SK-N-SH treated with all-trans-retinoic acid at 6 μM for 48 hours (cell line): ENCODE measurements around the gene PIGS.

Experiments used
- ATAC-seq: fragments of 200-7000 bp; cut with Tn5 transposase; 3 replicates; pipeline ENCODE4 v1.9.1; 2020; ENCODE audit warnings: mild to moderate bottlenecking, moderate library complexity
- ARNTL ChIP-seq: fragments of 450-650 bp; formaldehyde crosslinking; IDR thresholded peaks from 2 replicates; pipeline ENCODE4 v1.5.0; 2020; ENCODE audit warnings: low read depth, mild to moderate bottlenecking, moderate library complexity, borderline replicate concordance
- BACH2 ChIP-seq: fragments of 250-450 bp; sonication (Bioruptor Pico); IDR thresholded peaks from 2 replicates; pipeline ENCODE4 v1.9.0; 2021; ENCODE audit warnings: mild to moderate bottlenecking, borderline replicate concordance
- CSDC2 ChIP-seq: fragments of 250-450 bp; sonication (Bioruptor Pico); IDR thresholded peaks from 2 replicates; pipeline ENCODE4 v1.5.0; 2020; ENCODE audit warnings: mild to moderate bottlenecking, moderate library complexity
- ESRRG ChIP-seq: fragments of 250-450 bp; sonication (Bioruptor Pico); IDR thresholded peaks from 2 replicates; pipeline ENCODE4 v1.6.1; 2021; ENCODE audit warnings: mild to moderate bottlenecking
- GLIS3 ChIP-seq: fragments of 250-450 bp; sonication (Bioruptor Pico); IDR thresholded peaks from 2 replicates; pipeline ENCODE4 v1.5.0; 2020; ENCODE audit warnings: mild to moderate bottlenecking, moderate library complexity
- ISL1 ChIP-seq: fragments of 250-450 bp; sonication (Bioruptor Pico); IDR thresholded peaks from 2 replicates; pipeline ENCODE4 v2.1.2; 2022; ENCODE audit warnings: mild to moderate bottlenecking, moderate library complexity
- OSR1 ChIP-seq: fragments of 250-450 bp; sonication (Bioruptor Pico); IDR thresholded peaks from 2 replicates; pipeline ENCODE4 v1.8.0; 2022; ENCODE audit warnings: moderate library complexity, mild to moderate bottlenecking, inconsistent platforms
- PPARA ChIP-seq: fragments of 250-450 bp; sonication (Bioruptor Pico); IDR thresholded peaks from 2 replicates; pipeline ENCODE4 v1.5.0; 2020; ENCODE audit warnings: mild to moderate bottlenecking, borderline replicate concordance
- RARB ChIP-seq: fragments of 250-450 bp; sonication (Bioruptor Pico); IDR thresholded peaks from 2 replicates; pipeline ENCODE4 v1.8.0; 2021; ENCODE audit warnings: mild to moderate bottlenecking, moderate library complexity
- SNAI2 ChIP-seq: fragments of 250-450 bp; sonication (Bioruptor Pico); IDR thresholded peaks from 2 replicates; pipeline ENCODE4 v1.5.0; 2020; ENCODE audit warnings: mild to moderate bottlenecking, moderate library complexity
- TOX ChIP-seq: fragments of 250-450 bp; sonication (Bioruptor Pico); IDR thresholded peaks from 2 replicates; pipeline ENCODE4 v1.8.0; 2021; ENCODE audit warnings: mild to moderate bottlenecking, moderate library complexity, borderline replicate concordance
- ZC3H10 ChIP-seq: fragments of 250-450 bp; sonication (Bioruptor Pico); IDR thresholded peaks from 2 replicates; pipeline ENCODE4 v1.5.1; 2021; ENCODE audit warnings: mild to moderate bottlenecking, moderate library complexity
- ZFP3 ChIP-seq: fragments of 250-450 bp; sonication (Bioruptor Pico); IDR thresholded peaks from 2 replicates; pipeline ENCODE4 v1.5.0; 2020; ENCODE audit warnings: mild to moderate bottlenecking, moderate library complexity
- ZFP30 ChIP-seq: fragments of 450-650 bp; formaldehyde crosslinking; IDR thresholded peaks from 2 replicates; pipeline ENCODE4 v1.5.0; 2022; ENCODE audit warnings: mild to moderate bottlenecking, moderate library complexity
- ZNF565 ChIP-seq: fragments of 450-650 bp; formaldehyde crosslinking; conservative IDR thresholded peaks from 2 replicates; pipeline ENCODE4 v1.5.0; 2020; ENCODE audit warnings: low read depth, mild to moderate bottlenecking, moderate library complexity
- ZNF70 ChIP-seq: fragments of 450-650 bp; formaldehyde crosslinking; IDR thresholded peaks from 2 replicates; pipeline ENCODE4 v1.5.0; 2020; ENCODE audit warnings: mild to moderate bottlenecking, moderate library complexity
- ZNF8 ChIP-seq: fragments of 450-650 bp; formaldehyde crosslinking; IDR thresholded peaks from 2 replicates; pipeline ENCODE4 v1.5.0; 2020; ENCODE audit warnings: mild to moderate bottlenecking, moderate library complexity
- TF ChIP-seq, protein P1 (sequence below): fragments of 250-450 bp; sonication (Bioruptor Pico); IDR thresholded peaks from 2 replicates; pipeline ENCODE4 v1.8.0; 2021; ENCODE audit warnings: low read depth, mild to moderate bottlenecking, moderate library complexity, borderline replicate concordance
- TF ChIP-seq, protein P2 (sequence below): fragments of 250-450 bp; sonication (Bioruptor Pico); IDR thresholded peaks from 2 replicates; pipeline ENCODE4 v1.5.1; 2020; ENCODE audit warnings: low read depth, mild to moderate bottlenecking, moderate library complexity
- TF ChIP-seq, protein P3 (sequence below): fragments of 250-450 bp; sonication (Bioruptor Pico); IDR thresholded peaks from 2 replicates; pipeline ENCODE4 v1.5.1; 2021; ENCODE audit warnings: mild to moderate bottlenecking, moderate library complexity
- TF ChIP-seq, protein P4 (sequence below): fragments of 250-450 bp; sonication (Bioruptor Pico); IDR thresholded peaks from 2 replicates; pipeline ENCODE4 v1.5.0; 2020; ENCODE audit warnings: mild to moderate bottlenecking, moderate library complexity

The PIGS gene

DNA sequence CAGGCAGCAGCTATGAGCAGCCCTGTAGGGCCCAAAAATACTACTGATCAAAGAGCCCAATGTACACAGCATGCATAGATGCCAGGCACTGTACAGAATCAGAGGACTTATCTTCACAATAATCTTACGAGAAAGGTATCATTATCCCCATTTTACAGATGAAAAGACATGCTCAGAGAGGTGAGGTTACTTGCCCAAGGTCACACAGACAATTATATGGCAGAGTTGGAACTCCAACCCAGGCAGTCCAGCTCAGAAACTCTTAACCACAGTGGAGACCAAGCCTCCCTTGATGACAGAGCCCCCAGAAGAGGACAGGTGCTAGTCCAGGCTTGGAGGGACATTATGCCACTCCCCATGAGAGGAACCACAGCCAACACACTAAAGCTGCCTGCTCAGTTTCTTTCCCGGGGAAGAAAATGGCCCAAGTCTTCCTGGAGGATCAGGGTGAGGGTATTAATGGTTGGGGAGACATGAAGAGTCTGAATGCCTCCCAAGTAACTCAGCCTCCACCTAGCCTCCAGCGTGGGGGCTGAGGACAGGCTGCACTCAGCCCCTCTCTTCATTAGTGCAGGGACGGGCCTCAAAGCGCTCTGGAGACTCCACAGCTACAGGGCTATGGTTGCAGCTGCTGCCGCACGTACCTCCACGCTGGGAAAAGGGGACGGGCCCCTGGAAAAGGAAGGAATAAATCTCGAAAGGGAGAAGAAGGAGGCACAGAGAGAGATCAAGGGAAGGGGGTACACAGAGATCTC, 19.7 kb downstream of the PIGS start:
- TF ChIP-seq PPARA (CRISPR knock-in tag) (no peak), OSR1 (CRISPR knock-in tag) (no peak), ZC3H10 (CRISPR knock-in tag) (no peak), GLIS3 (no peak), ARNTL (CRISPR knock-in tag) (no peak), ISL1 (CRISPR knock-in tag) (no peak), ZNF565 (CRISPR knock-in tag) (no peak), ZNF8 (CRISPR knock-in tag) (no peak), ZFP3 (CRISPR knock-in tag) (no peak), SNAI2 (CRISPR knock-in tag) (no peak), ZNF70 (CRISPR knock-in tag) (no peak), CSDC2 (CRISPR knock-in tag) (no peak), RARB (CRISPR knock-in tag) (no peak), BACH2 (no peak), ZFP30 (CRISPR knock-in tag) (no peak), TOX (CRISPR knock-in tag) (no peak)
- TF ChIP-seq, protein P1, sequence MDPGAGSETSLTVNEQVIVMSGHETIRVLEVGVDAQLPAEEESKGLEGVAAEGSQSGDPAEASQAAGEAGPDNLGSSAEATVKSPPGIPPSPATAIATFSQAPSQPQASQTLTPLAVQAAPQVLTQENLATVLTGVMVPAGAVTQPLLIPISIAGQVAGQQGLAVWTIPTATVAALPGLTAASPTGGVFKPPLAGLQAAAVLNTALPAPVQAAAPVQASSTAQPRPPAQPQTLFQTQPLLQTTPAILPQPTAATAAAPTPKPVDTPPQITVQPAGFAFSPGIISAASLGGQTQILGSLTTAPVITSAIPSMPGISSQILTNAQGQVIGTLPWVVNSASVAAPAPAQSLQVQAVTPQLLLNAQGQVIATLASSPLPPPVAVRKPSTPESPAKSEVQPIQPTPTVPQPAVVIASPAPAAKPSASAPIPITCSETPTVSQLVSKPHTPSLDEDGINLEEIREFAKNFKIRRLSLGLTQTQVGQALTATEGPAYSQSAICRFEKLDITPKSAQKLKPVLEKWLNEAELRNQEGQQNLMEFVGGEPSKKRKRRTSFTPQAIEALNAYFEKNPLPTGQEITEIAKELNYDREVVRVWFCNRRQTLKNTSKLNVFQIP (CRISPR knock-in tag), result no peak
- TF ChIP-seq, protein P2, sequence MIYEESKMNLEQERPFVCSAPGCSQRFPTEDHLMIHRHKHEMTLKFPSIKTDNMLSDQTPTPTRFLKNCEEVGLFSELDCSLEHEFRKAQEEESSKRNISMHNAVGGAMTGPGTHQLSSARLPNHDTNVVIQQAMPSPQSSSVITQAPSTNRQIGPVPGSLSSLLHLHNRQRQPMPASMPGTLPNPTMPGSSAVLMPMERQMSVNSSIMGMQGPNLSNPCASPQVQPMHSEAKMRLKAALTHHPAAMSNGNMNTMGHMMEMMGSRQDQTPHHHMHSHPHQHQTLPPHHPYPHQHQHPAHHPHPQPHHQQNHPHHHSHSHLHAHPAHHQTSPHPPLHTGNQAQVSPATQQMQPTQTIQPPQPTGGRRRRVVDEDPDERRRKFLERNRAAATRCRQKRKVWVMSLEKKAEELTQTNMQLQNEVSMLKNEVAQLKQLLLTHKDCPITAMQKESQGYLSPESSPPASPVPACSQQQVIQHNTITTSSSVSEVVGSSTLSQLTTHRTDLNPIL (CRISPR knock-in tag), result no peak
- TF ChIP-seq, protein P3, sequence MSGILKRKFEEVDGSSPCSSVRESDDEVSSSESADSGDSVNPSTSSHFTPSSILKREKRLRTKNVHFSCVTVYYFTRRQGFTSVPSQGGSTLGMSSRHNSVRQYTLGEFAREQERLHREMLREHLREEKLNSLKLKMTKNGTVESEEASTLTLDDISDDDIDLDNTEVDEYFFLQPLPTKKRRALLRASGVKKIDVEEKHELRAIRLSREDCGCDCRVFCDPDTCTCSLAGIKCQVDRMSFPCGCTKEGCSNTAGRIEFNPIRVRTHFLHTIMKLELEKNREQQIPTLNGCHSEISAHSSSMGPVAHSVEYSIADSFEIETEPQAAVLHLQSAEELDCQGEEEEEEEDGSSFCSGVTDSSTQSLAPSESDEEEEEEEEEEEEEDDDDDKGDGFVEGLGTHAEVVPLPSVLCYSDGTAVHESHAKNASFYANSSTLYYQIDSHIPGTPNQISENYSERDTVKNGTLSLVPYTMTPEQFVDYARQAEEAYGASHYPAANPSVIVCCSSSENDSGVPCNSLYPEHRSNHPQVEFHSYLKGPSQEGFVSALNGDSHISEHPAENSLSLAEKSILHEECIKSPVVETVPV (CRISPR knock-in tag), result no peak
- TF ChIP-seq, protein P4, sequence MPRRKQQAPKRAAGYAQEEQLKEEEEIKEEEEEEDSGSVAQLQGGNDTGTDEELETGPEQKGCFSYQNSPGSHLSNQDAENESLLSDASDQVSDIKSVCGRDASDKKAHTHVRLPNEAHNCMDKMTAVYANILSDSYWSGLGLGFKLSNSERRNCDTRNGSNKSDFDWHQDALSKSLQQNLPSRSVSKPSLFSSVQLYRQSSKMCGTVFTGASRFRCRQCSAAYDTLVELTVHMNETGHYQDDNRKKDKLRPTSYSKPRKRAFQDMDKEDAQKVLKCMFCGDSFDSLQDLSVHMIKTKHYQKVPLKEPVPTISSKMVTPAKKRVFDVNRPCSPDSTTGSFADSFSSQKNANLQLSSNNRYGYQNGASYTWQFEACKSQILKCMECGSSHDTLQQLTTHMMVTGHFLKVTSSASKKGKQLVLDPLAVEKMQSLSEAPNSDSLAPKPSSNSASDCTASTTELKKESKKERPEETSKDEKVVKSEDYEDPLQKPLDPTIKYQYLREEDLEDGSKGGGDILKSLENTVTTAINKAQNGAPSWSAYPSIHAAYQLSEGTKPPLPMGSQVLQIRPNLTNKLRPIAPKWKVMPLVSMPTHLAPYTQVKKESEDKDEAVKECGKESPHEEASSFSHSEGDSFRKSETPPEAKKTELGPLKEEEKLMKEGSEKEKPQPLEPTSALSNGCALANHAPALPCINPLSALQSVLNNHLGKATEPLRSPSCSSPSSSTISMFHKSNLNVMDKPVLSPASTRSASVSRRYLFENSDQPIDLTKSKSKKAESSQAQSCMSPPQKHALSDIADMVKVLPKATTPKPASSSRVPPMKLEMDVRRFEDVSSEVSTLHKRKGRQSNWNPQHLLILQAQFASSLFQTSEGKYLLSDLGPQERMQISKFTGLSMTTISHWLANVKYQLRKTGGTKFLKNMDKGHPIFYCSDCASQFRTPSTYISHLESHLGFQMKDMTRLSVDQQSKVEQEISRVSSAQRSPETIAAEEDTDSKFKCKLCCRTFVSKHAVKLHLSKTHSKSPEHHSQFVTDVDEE, result no peak
- TF ChIP-seq, all 23 proteins: peak for 0
- ATAC-seq, result peak; percentile 62

DNA sequence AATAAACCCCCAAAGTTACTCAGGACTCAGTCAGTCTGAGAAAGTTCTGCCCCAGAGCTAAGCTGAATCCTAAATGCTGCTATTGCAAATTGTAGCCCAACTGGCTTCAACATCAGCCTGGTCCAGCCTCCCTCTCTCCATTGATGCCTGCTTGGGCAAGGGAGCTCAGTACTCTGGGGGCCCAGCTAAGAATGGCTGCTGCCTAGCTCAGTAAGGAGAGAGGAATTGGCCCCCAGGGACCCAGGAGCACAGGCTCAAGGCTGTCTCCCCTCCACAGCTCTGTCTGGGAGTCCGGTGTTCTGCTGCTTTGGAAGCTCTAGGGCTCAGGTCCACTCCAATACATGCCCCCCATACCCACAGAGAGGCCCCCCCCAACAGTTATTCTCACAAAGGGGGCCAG, 20.5 kb downstream of the PIGS start:
- TF ChIP-seq, protein P3 (CRISPR knock-in tag), result no peak
- TF ChIP-seq ESRRG (no peak), ZFP3 (CRISPR knock-in tag) (no peak), ZNF70 (CRISPR knock-in tag) (no peak), GLIS3 (no peak), RARB (CRISPR knock-in tag) (no peak), PPARA (CRISPR knock-in tag) (no peak), OSR1 (CRISPR knock-in tag) (no peak), CSDC2 (CRISPR knock-in tag) (no peak)
- TF ChIP-seq, protein P1 (CRISPR knock-in tag), result no peak
- ATAC-seq, result no peak
